ENCODE data around the gene NR3C1.

- TF ChIP-seq CTCF (IDR thresholded peaks at IDR 0.05) (no peak), POLR2A (IDR thresholded peaks at IDR 0.05) (no peak)
Measured at GRCh38 chr5:143413958-143414669, 10.6 kb upstream of the NR3C1 start.
